Stimulated activated CD4-positive, alpha-beta T cell treated with anti-CD3 and anti-CD28 coated beads, Interleukin-12 subunit alpha, Interleukin-12 subunit beta, amount 100 ng/mL, for 48 hours (primary cell): ENCODE data around the gene BHLHE23.
"Not testable (repeated sequence)": the region's sequence is repeated elsewhere in the genome, so short reads cannot be mapped to it uniquely, and the experiment has no call there.

Experiments used
- DNase-seq, 3 donors: peaks; one replicate each; pipeline ENCODE4 v3.0.0-alpha.2; 2020; ENCODE audit warnings: low read depth in 2 of 3, low spot score in 1 of 3

BHLHE23 gene

DNA sequence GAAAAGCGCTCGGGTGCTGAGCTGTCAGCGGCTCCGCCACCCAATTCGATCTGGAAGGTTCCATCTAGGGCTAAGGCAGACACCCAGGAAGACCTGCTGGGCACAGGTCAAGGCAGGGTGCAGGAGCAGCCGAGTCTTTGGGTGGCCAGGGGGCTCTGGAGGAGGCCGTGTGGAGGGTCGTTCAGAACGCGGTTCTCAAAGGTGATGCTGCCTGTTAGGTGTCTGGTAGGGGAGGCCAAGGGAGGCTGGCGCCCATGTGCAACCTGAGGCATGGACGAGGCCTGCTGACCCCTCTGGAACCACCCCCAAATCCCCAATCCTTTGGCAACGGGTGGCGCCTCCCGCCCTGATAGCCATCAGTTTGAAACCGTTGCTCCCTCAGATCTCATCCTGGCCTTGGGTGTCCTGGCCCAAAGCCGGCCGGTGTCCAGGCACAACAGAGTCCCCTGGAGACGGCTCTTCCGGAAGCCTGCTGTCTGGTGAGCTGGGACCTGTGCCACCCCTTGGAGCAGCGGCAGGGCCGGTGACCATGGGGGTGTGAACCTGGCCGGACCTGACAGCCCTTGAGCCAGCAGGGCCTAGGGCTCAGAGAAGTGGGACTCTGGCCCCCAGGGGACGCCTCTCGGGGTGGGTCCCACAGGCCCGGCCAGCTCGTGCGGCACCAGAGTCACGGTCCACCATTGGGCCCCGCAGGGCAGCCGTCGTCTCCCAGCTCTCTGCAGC, 43.7 kb downstream of the BHLHE23 start:
- no peak for DNase-seq

DNA sequence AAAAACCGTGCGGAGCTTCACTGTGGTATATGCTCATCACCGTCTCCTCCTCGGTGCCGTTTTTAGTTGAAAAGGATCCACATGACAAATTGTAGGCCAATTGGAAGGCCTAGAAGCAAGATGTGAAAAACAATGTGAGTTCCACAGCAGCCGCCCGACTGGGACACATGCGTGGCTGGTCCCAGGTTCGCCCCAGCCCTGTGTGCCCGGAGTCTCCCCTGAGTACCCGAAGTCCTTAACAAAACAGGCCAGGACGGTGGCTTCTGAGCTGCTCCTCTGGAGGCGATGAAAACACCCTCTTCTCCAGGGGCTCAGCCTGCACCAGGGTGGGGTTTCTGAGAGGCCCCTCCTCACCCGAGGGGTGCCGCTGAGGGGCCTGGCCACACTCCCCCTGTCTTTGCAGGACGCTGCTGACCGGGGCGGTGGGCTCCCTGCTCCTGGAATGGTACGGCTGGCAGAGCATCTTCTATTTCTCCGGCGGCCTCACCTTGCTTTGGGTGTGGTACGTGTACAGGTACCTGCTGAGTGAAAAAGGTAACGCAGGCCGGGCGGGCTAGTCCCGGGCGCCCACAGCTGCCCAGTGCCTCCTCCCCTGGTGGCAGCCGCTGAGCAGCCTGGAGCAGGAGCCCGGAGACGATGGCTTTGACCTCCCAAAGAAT, 44.4 kb downstream of the BHLHE23 start:
- no peak for DNase-seq

DNA sequence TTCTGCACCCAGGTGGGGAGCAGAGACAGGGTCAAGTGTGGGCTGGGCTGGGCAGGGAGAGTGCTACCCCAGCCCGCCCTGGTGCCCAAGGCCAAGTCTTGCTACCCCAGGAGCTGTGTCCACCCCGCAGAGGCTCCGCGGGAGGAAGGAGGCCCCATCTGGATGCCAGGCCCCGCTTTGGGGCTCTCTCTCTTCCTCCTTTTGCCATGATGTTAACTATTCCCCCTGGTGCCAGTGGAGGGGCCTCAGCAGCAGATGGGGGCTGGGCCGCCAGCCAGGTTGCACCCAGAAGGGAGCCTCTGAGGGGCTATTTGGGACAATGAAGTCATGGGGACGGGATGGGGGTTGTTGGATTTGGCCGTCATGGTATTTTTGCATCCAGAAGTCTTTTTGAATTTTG, 45.0 kb downstream of the BHLHE23 start:
- DNase-seq: no peak

DNA sequence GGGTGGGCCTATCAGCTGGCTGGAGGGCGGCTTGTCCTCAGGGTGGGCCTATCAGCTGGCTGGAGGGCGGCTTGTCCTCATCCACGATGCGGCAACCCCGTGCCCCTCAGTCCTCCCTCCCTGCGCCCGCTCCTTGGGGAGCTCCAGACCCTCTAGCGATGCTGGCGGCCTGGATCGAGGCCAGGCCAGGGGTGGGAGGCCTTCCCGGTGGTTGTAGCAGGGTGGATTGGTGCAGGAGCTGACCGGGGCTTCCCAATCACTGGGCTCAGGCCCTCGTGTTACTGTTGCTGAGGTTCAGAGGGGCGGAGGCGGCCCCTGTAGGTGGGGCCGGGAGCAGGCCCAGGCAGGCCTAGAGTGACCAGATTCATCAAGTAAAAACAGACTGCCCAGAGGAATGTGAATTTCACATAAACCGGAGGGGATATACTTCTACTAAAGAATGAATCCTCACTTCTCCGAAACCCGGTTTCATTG, 45.4 kb downstream of the BHLHE23 start:
- no peak for DNase-seq

DNA sequence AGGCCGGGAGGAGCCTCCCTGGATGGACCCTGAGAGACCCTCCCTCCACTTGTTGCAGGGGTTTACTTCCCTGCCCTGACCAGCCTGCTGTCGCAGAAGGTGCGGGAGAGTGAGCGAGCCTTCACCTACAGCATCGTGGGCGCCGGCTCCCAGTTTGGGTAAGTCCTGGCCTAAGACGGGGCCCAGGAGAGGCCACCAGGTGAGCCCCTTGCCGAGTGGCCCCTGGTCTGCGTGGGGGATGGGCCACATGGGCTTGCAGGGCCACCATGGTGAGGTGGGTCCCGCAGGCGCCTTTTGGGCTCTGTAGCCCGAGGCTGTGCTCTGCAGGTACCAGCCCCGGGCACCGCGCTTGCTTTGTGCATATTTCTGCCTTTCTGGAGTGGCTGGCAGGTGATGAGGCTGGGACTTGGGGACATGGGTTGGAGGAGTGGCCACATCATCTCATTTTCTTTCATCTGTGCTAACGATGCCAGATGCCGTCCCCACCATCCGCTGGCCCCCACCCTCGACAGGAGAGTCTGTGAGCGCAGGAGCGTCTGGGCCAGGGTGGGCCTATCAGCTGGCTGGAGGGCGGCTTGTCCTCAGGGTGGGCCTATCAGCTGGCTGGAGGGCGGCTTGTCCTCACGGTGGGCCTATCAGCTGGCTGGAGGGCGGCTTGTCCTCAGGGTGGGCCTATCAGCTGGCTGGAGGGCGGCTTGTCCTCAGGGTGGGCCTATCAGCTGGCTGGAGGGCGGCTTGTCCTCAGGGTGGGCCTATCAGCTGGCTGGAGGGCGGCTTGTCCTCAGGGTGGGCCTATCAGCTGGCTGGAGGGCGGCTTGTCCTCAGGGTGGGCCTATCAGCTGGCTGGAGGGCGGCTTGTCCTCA, 46.1 kb downstream of the BHLHE23 start:
- not testable (repeated sequence) for DNase-seq

DNA sequence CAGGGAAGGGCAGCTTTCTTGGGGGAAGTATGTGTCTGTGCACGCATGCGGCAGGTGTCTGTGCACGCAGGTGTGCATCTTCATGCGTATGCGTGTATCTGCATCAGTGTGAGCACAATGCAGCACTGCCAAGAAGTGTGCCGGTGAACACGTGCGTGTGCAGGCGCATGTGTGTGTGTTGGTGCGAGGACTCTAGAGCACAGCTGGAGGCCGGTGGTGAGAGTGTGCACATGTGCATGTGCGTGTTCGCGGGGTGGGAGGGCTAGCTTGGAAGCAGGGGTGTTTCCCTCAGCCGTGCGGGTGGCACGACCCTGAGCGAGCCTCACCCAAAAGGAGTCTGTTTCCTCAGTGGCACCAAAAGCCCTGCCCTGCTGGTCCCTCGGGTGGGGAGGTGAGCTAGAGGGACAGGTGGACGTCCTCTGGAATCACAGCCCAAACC, 46.7 kb downstream of the BHLHE23 start:
- DNase-seq: no peak

DNA sequence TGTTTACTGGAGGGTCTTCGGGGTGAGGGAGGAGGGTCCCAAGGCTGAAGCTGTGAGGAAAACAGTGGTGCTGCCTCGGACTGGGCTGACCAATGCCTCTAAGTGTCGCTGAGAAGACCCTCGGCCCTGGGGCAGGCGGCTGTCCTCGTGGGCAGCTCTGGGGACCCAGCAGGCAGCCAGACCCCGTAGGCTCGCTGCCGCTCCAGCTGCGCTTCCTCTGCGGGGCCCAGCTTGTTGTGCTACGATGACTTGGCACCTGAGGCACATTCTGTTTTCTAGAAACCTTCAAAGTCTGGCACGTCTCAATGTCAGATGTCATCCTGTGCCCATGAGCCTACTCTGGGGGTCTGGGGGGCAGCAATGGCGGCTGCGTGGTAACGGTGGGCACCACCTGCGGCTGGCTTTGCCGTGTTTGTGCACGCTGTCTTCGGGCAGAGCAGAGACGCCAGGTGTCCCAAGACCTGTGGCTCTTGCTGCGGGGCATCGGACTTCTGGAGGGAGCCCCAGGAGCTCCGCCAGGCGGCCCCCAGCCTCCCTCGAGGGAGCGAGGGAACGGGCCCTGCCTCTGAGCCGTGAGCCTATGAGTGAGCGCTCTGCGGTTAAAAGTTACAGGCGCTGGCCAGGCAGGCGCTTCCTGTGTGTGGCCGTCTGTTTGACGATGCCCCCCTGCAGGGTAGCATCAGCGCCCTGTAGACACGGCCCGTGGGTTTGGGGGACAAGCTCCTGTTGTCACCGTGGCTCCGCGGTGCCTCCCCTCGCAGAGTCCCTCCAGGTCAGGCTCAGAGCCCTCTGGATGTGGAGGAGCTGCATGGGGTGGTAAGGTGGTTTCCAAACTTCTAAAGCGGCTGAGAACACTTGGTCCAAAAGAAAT, 47.4 kb downstream of the BHLHE23 start:
- no peak for DNase-seq

DNA sequence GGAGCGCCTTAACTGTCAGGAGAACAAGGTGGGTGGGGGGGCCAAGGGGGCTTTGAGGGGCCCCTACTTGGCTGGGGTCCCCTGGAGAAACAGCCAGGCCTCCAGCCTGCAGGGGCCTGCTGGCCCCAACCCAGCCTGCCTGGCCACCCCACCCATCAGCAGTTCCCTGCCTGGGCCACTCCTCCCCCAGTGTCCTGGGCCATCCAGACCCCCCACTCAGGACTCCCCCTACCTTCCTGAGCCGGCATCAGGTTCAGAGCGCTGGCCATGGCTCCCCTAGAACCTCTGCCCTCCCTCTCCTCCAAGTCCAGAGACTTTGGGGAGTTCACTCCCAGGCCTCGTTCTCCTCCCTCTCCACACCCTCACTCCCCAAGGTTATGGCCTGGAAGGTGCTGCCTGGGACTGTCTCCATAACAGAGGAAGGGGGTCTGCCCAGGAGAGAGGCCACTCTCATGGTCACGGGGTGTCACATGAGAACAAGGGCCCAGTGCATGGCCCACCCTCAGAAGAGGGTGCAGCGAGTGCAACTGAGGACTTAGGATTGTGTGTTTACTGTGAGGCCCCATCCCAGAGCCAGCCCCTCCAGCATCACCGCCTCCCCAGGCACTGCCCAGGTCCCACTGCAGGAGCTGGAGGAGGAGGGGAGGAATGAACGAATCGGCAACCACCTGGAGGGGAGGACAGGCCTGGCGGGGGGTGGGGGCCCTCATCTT, 48.2 kb downstream of the BHLHE23 start:
- no peak for DNase-seq

DNA sequence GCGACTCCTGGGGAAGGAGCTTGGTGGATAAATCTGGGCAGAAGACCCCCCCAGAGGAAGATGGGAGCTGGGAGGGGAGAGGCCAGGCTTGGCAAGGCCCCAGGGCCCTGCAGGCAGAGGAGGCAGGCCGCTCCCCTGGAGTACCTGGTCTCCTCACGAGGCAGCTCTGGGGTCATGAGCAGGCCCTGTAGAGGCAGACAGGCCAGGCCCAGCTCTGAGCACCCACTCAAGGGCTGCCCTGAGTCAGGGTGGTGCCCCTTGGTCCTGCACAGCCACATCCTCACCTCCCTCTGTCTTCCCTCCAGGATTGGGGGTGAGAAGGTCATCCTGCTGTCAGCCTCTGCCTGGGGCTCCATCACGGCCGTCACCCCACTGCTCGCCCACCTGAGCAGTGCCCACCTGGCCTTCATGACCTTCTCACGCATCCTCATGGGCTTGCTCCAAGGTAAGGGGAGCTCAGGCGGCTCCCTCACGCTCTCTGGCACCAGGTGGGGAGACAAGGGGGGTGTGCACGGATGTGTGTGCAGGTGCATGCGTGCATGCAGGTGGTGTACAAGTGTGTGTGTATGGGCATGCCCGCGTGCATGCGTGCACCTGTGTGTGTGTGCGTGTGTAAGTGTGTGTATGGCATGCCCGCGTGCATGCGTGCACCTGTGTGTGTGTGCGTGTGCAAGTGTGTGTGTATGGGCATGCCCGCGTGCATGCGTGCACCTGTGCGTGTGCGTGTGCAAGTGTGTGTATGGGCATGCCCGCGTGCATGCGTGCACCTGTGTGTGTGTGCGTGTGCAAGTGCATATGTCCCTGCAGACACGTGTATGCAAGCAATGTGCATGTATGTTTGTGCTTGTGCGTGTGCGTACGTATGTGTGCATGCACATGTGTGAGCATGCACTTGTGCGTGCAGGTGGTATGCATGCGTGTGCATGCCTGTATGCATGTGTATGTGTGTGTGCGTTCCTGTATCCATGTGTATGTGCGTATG, 49.3 kb downstream of the BHLHE23 start:
- no peak for DNase-seq

DNA sequence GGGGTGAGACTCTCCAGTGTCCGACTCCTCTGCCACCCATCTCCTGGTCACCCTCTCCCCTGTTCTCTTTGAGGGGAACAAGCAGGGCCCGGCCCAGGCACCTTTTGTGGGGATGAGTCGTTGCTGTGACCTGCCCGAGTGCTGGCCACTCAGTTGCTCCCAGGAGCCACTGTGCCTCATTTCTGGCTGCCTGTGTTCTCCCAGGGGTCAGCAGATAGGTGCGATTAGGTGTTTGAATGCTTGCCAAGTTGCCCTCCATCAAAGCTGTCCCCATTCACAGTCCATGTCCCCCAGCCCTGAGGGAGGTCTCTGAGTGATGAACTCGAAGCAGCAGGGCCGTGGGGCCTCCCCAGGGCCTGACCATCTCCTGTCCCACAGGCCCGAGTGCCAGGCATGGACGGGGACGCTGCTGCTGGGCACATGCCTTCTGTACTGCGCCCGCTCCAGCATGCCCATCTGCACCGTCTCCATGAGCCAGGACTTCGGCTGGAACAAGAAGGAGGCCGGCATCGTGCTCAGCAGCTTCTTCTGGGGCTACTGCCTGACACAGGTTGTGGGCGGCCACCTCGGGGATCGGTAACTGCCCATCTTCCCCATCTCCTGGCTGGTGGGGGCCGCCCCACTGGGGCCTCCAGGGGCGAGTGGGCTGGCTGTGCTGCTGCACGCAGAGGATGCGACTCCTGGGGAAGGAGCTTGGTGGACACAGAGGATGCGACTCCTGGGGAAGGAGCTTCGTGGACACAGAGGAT, 50.2 kb downstream of the BHLHE23 start:
- DNase-seq: no peak
